ENCODE measurements around the gene CCDC187.

GRCh38 chr9:136333045-136333444, 29.2 kb upstream of the CCDC187 start:
- TF ChIP-seq JUN (IDR thresholded peaks at IDR 0.05; ENCODE audit: low read depth, low read length) (no peak), USF2 (IDR thresholded peaks at IDR 0.05; ENCODE audit: low read length) (no peak), EGR1 (IDR thresholded peaks at IDR 0.05; ENCODE audit: borderline replicate concordance, low read depth, low read length) (no peak), KDM1A (IDR thresholded peaks at IDR 0.05; ENCODE audit: borderline replicate concordance, low read length) (no peak), RAD21 (IDR thresholded peaks at IDR 0.05 in 1 of 2, conservative IDR thresholded peaks at IDR 0.05 in 1 of 2; ENCODE audit: low read depth in 2 of 2, low read length in 2 of 2) (no peak), JUND (IDR thresholded peaks at IDR 0.05; ENCODE audit: low read length) (no peak), POLR2A (IDR thresholded peaks at IDR 0.05; ENCODE audit: control extremely low read depth in 1 of 2, low read depth in 2 of 2, low read length in 2 of 2) (no peak), ATF2 (IDR thresholded peaks at IDR 0.05; ENCODE audit: low read length) (no peak)
- TF ChIP-seq, protein P1, sequence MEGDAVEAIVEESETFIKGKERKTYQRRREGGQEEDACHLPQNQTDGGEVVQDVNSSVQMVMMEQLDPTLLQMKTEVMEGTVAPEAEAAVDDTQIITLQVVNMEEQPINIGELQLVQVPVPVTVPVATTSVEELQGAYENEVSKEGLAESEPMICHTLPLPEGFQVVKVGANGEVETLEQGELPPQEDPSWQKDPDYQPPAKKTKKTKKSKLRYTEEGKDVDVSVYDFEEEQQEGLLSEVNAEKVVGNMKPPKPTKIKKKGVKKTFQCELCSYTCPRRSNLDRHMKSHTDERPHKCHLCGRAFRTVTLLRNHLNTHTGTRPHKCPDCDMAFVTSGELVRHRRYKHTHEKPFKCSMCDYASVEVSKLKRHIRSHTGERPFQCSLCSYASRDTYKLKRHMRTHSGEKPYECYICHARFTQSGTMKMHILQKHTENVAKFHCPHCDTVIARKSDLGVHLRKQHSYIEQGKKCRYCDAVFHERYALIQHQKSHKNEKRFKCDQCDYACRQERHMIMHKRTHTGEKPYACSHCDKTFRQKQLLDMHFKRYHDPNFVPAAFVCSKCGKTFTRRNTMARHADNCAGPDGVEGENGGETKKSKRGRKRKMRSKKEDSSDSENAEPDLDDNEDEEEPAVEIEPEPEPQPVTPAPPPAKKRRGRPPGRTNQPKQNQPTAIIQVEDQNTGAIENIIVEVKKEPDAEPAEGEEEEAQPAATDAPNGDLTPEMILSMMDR (IDR thresholded peaks at IDR 0.05; ENCODE audit: control extremely low read depth in 1 of 3, insufficient read depth in 1 of 3, low read depth in 1 of 3, low read length in 3 of 3): no peak
